Prostate gland (tissue), 2 donors: Measurements from ENCODE around the gene PTPRG. TPM values are rescaled to one million over a fixed set of nuclear protein-coding genes. Genes with fewer than 3 reads are reported as not detected.

ENCODE experiments used
- DNase-seq: peaks from one replicate; pipeline ENCODE4 v3.0.0-alpha.2; 2019; ENCODE audit warnings: low spot score
- H3K27ac ChIP-seq, 2 donors: fragments of 200-600 bp; sonication (generic); 2 replicates each; pipeline ENCODE4 v1.5.1; 2017 to 2019
- H3K27me3 ChIP-seq: fragments of 200-600 bp; sonication (generic); replicated peaks from 2 replicates; pipeline ENCODE4 v1.5.1; 2019; ENCODE audit not compliant: insufficient read depth
- H3K36me3 ChIP-seq, 2 donors: fragments of 200-600 bp; sonication (generic); 1 replicate in 1 of 2; 2 replicates in 1 of 2; pipeline versions ENCODE4 v1.5.1 to v1.8.1; 2017 to 2019
- H3K4me1 ChIP-seq: fragments of 200-600 bp; sonication (generic); replicated peaks from 2 replicates; pipeline ENCODE4 v1.5.1; 2019
- H3K4me3 ChIP-seq, 2 donors: fragments of 200-600 bp; sonication (generic); 2 replicates each; pipeline ENCODE4 v1.5.1; 2017 to 2019
- H3K9me3 ChIP-seq: fragments of 200-600 bp; sonication (generic); 2 replicates; pipeline ENCODE4 v1.5.1; 2017
- CTCF ChIP-seq, 4 experiments: fragments of 200-600 bp in 2 of 4; fragments of 450-650 bp in 2 of 4; sonication (generic) in 2 of 4; IDR thresholded peaks; 1 replicate in 3 of 4; 2 replicates in 1 of 4; pipeline ENCODE4 v1.5.1; 2016 to 2019; ENCODE audit warnings: antibody characterized with exemption in 4 of 4, mild to moderate bottlenecking in 2 of 4, moderate library complexity in 2 of 4
- POLR2A ChIP-seq: fragments of 450-650 bp; IDR thresholded peaks from one replicate; pipeline ENCODE4 v1.6.1; 2016; ENCODE audit warnings: antibody characterized with exemption, mild to moderate bottlenecking
- POLR2AphosphoS5 ChIP-seq: sonication (generic); formaldehyde crosslinking; IDR thresholded peaks from one replicate; pipeline ENCODE4 v1.6.1; 2017; ENCODE audit warnings: antibody characterized with exemption
- WGBS: methylation state at CpG from one replicate; pipeline ENCODE4 v1.1.5; 2018; 5-methylcytosine and 5-hydroxymethylcytosine counted together
- intact Hi-C: fragments of 100-400 bp; cut with DNase I; formaldehyde crosslinking; loops from one replicate; pipeline ENCODE4 v1.14.2; 2022
- total RNA-seq, 2 donors: library from RNA; depleted of rRNA; stranded (reverse); fragments of >200 nt; gene quantifications; one replicate each; pipeline ENCODE4 v1.1.0, GENCODE V29; 2016

PTPRG gene
- total RNA-seq, 2 donors from 2014 or later, result 22.0 to 78.6 TPM

- no peak for DNase-seq
- no peak overlapping the region for H3K4me3 ChIP-seq
- no peaks in the 10 kb centered on the region for H3K9me3 ChIP-seq
- TF ChIP-seq POLR2AphosphoS5 (no peak), POLR2A (no peak), CTCF (IDR thresholded peaks at IDR 0.05) (no peak)
- no peaks in the 10 kb centered on the region for H3K36me3 ChIP-seq
- no peak overlapping the region for H3K27ac ChIP-seq
- H3K27me3 ChIP-seq, result no peaks in the 10 kb centered on the region
- 94% methylated on average over 2 of the region's 2 CpGs for WGBS
- intact Hi-C loops, result no loop called here
- H3K4me1 ChIP-seq, result no peaks in the 10 kb centered on the region
Observed at GRCh38 chr3:61967937-61968336, 406.6 kb downstream of the PTPRG start.

GRCh38 chr3:61974662-61975061, 413.3 kb downstream of the PTPRG start:
- H3K27ac ChIP-seq, result no peak overlapping the region
- H3K9me3 ChIP-seq, result no peaks in the 10 kb centered on the region
- no peak for TF ChIP-seq POLR2A
- no peak for TF ChIP-seq POLR2AphosphoS5
- TF ChIP-seq CTCF (IDR thresholded peaks at IDR 0.05), result no peak
- intact Hi-C loops, result no loop called here
- no peak overlapping the region for H3K4me3 ChIP-seq
- H3K27me3 ChIP-seq, result no peaks in the 10 kb centered on the region
- no peaks in the 10 kb centered on the region for H3K36me3 ChIP-seq
- WGBS, result 54% methylated on average over 2 of the region's 2 CpGs
- no peaks in the 10 kb centered on the region for H3K4me1 ChIP-seq
- DNase-seq, result no peak

GRCh38 chr3:61975199-61975598, 413.8 kb downstream of the PTPRG start:
- Histone ChIP-seq H3K9me3 (no peaks in the 10 kb centered on the region), H3K27me3 (no peaks in the 10 kb centered on the region)

GRCh38 chr3:61975936-61976335, 414.6 kb downstream of the PTPRG start:
- H3K36me3 ChIP-seq, result no peaks in the 10 kb centered on the region
- 67% methylated on average over 2 of the region's 2 CpGs for WGBS
- no peak for TF ChIP-seq POLR2AphosphoS5
- no peak for TF ChIP-seq CTCF (IDR thresholded peaks at IDR 0.05)
- TF ChIP-seq POLR2A, result no peak
- no peaks in the 10 kb centered on the region for H3K4me1 ChIP-seq
- H3K9me3 ChIP-seq, result no peaks in the 10 kb centered on the region
- intact Hi-C loops, result no loop called here
- DNase-seq, result no peak
- H3K27ac ChIP-seq, result no peak overlapping the region
- H3K27me3 ChIP-seq, result no peaks in the 10 kb centered on the region
- no peak overlapping the region for H3K4me3 ChIP-seq

More at GRCh38 chr3:61975199-61975598, 413.8 kb downstream of the PTPRG start:
- Histone ChIP-seq H3K4me3 (no peak overlapping the region), H3K4me1 (no peaks in the 10 kb centered on the region), H3K36me3 (no peaks in the 10 kb centered on the region), H3K27ac (no peak overlapping the region)
- TF ChIP-seq POLR2AphosphoS5 (no peak), POLR2A (no peak), CTCF (IDR thresholded peaks at IDR 0.05) (no peak)
- no peak for DNase-seq
- 67% methylated on average over 3 of the region's 3 CpGs for WGBS
- intact Hi-C loops, result no loop called here

- TF ChIP-seq POLR2AphosphoS5 (no peak), CTCF (IDR thresholded peaks at IDR 0.05) (no peak), POLR2A (no peak)
- Histone ChIP-seq H3K4me1 (no peaks in the 10 kb centered on the region), H3K36me3 (no peaks in the 10 kb centered on the region), H3K4me3 (no peak overlapping the region), H3K9me3 (no peaks in the 10 kb centered on the region), H3K27me3 (no peaks in the 10 kb centered on the region), H3K27ac (no peak overlapping the region)
- intact Hi-C loops, result no loop called here
- no peak for DNase-seq
- 62% methylated on average over 8 of the region's 8 CpGs for WGBS
Observed at GRCh38 chr3:61978460-61979419, 417.4 kb downstream of the PTPRG start.
